HG03521 (cell line): Measurements from ENCODE around the gene PTPRN2.
"Not testable (repeated sequence)": the region's sequence is repeated elsewhere in the genome, so short reads cannot be mapped to it uniquely, and the experiment has no call there.

Experiments
- ATAC-seq: cut with Tn5 transposase; IDR thresholded peaks from one replicate; pipeline ENCODE4 v1.9.1; 2021; ENCODE audit warnings: mild to moderate bottlenecking, moderate library complexity; ENCODE audit not compliant: unreplicated experiment

Gene PTPRN2

GRCh38 chr7:157855016-157855415 is 732.6 kb downstream of the PTPRN2 start:
- no peak for ATAC-seq

- ATAC-seq: no peak
These were observed 733.3 kb downstream of the PTPRN2 start for GRCh38 chr7:157854066-157854891.

- no peak for ATAC-seq
These were observed 733.9 kb downstream of the PTPRN2 start for GRCh38 chr7:157853789-157854065.

GRCh38 chr7:157853076-157853788 is 734.4 kb downstream of the PTPRN2 start:
- ATAC-seq: no peak

- ATAC-seq: no peak
These were observed 736.0 kb downstream of the PTPRN2 start for GRCh38 chr7:157851501-157852067.

GRCh38 chr7:157850481-157851444 is 736.9 kb downstream of the PTPRN2 start:
- ATAC-seq: no peak

- ATAC-seq: no peak
These were observed 737.9 kb downstream of the PTPRN2 start for GRCh38 chr7:157849726-157850125.

GRCh38 chr7:157849341-157849596 is 738.4 kb downstream of the PTPRN2 start:
- ATAC-seq: no peak

GRCh38 chr7:157848508-157849340 is 738.9 kb downstream of the PTPRN2 start:
- no peak for ATAC-seq

GRCh38 chr7:157847756-157848487 is 739.7 kb downstream of the PTPRN2 start:
- ATAC-seq: not testable (repeated sequence)

GRCh38 chr7:157846746-157847145 is 740.9 kb downstream of the PTPRN2 start:
- not testable (repeated sequence) for ATAC-seq

- ATAC-seq: no peak
These were observed 741.4 kb downstream of the PTPRN2 start for GRCh38 chr7:157846271-157846670.

GRCh38 chr7:157845203-157845835 is 742.3 kb downstream of the PTPRN2 start:
- ATAC-seq: no peak

GRCh38 chr7:157844611-157845010 is 743.0 kb downstream of the PTPRN2 start:
- no peak for ATAC-seq

- ATAC-seq: no peak
These were observed 743.5 kb downstream of the PTPRN2 start for GRCh38 chr7:157844141-157844540.

GRCh38 chr7:157843336-157844140 is 744.1 kb downstream of the PTPRN2 start:
- ATAC-seq: no peak

- ATAC-seq: no peak
These were observed 745.8 kb downstream of the PTPRN2 start for GRCh38 chr7:157841773-157842370.
